Endothelial cell (in vitro differentiated cells): ENCODE data around the gene MRPL9. TPM values are rescaled to one million over a fixed set of nuclear protein-coding genes. Genes with fewer than 3 reads are reported as not detected.
"Not testable (repeated sequence)": the region's sequence is repeated elsewhere in the genome, so short reads cannot be mapped to it uniquely, and the experiment has no call there.

ENCODE experiments used
- DNase-seq: peaks from one replicate; pipeline ENCODE4 v3.0.0; 2021; ENCODE audit warnings: low spot score
- H3K27ac Mint-ChIP-seq: one replicate; pipeline ENCODE4 v1.8.0; 2021; ENCODE audit warnings: mixed read lengths, inconsistent platforms; ENCODE audit not compliant: unreplicated experiment
- H3K27me3 Mint-ChIP-seq: one replicate; pipeline ENCODE4 v1.8.0; 2021; ENCODE audit warnings: mild to moderate bottlenecking, moderate library complexity, mixed read lengths, inconsistent platforms; ENCODE audit not compliant: unreplicated experiment
- H3K36me3 Mint-ChIP-seq: one replicate; pipeline ENCODE4 v1.8.0; 2021; ENCODE audit warnings: mild to moderate bottlenecking, low read depth, mixed read lengths, inconsistent platforms; ENCODE audit not compliant: unreplicated experiment
- H3K4me1 Mint-ChIP-seq: one replicate; pipeline ENCODE4 v1.8.0; 2021; ENCODE audit warnings: mild to moderate bottlenecking, mixed read lengths, inconsistent platforms; ENCODE audit not compliant: unreplicated experiment
- H3K4me3 Mint-ChIP-seq: one replicate; pipeline ENCODE4 v1.8.0; 2021; ENCODE audit warnings: mild to moderate bottlenecking, mixed read lengths, inconsistent platforms; ENCODE audit not compliant: unreplicated experiment
- H3K9me3 Mint-ChIP-seq: one replicate; pipeline ENCODE4 v1.8.0; 2021; ENCODE audit warnings: mixed read lengths, inconsistent platforms; ENCODE audit not compliant: unreplicated experiment
- CTCF ChIP-seq: fragments of 200-600 bp; sonication (generic); IDR thresholded peaks from one replicate; pipeline ENCODE4 v1.5.0; 2021; ENCODE audit warnings: antibody characterized with exemption; ENCODE audit not compliant: unreplicated experiment
- total RNA-seq: library from RNA; stranded (reverse); fragmentation: NEBNext Ultra II Directional; extraction: Animal tissue kit (Norgen Biotek cat#: 25700); gene quantifications from one replicate; pipeline ENCODE4 v1.2.1, GENCODE V29; 2021; ENCODE audit not compliant: unreplicated experiment

The MRPL9 gene
- total RNA-seq, 1 donor from 2014 or later: 99.5 TPM

- H3K27me3 Mint-ChIP-seq: peaks cover 2% of the 10 kb centered on the region
- no peaks in the 10 kb centered on the region for H3K9me3 Mint-ChIP-seq
- peaks cover 35% of the 10 kb centered on the region for H3K36me3 Mint-ChIP-seq
- no peaks in the 10 kb centered on the region for H3K4me1 Mint-ChIP-seq
- no peak overlapping the region for H3K4me3 Mint-ChIP-seq
- no peak for TF ChIP-seq CTCF
- no peak overlapping the region for H3K27ac Mint-ChIP-seq
- no peak for DNase-seq
Observed at GRCh38 chr1:151777317-151777716, 14.0 kb upstream of the MRPL9 start.

GRCh38 chr1:151776665-151777062 lies 13.4 kb upstream of the MRPL9 start:
- H3K4me3 Mint-ChIP-seq: no peak overlapping the region
- DNase-seq: no peak
- peaks cover 35% of the 10 kb centered on the region for H3K36me3 Mint-ChIP-seq
- no peak for TF ChIP-seq CTCF
- no peak overlapping the region for H3K27ac Mint-ChIP-seq
- no peaks in the 10 kb centered on the region for H3K4me1 Mint-ChIP-seq
- H3K9me3 Mint-ChIP-seq: no peaks in the 10 kb centered on the region
- H3K27me3 Mint-ChIP-seq: peaks cover 2% of the 10 kb centered on the region

GRCh38 chr1:151775894-151776664 lies 12.8 kb upstream of the MRPL9 start:
- H3K4me1 Mint-ChIP-seq: no peaks in the 10 kb centered on the region
- H3K36me3 Mint-ChIP-seq: peaks cover 35% of the 10 kb centered on the region
- TF ChIP-seq CTCF: no peak
- H3K9me3 Mint-ChIP-seq: no peaks in the 10 kb centered on the region
- DNase-seq: no peak
- H3K27ac Mint-ChIP-seq: no peak overlapping the region
- H3K4me3 Mint-ChIP-seq: no peak overlapping the region
- H3K27me3 Mint-ChIP-seq: peaks cover 2% of the 10 kb centered on the region

- Mint-ChIP-seq H3K36me3 (peaks cover 38% of the 10 kb centered on the region), H3K4me3 (no peak overlapping the region), H3K27me3 (peaks cover 2% of the 10 kb centered on the region), H3K9me3 (no peaks in the 10 kb centered on the region), H3K27ac (no peak overlapping the region), H3K4me1 (no peaks in the 10 kb centered on the region)
- no peak for TF ChIP-seq CTCF
- DNase-seq: no peak
Observed at GRCh38 chr1:151774256-151774922, 11.1 kb upstream of the MRPL9 start.

- no peaks in the 10 kb centered on the region for H3K9me3 Mint-ChIP-seq
- peaks cover 2% of the 10 kb centered on the region for H3K27me3 Mint-ChIP-seq
- no peaks in the 10 kb centered on the region for H3K4me1 Mint-ChIP-seq
- TF ChIP-seq CTCF: no peak
- peak overlapping the region; percentile 39 for H3K27ac Mint-ChIP-seq
- H3K4me3 Mint-ChIP-seq: no peak overlapping the region
- H3K36me3 Mint-ChIP-seq: peaks cover 31% of the 10 kb centered on the region
- DNase-seq: no peak
Observed at GRCh38 chr1:151773702-151774101, 10.4 kb upstream of the MRPL9 start.

GRCh38 chr1:151769270-151769669 lies 6.0 kb upstream of the MRPL9 start:
- not testable (repeated sequence) for H3K4me3 Mint-ChIP-seq, H3K27me3 Mint-ChIP-seq, H3K9me3 Mint-ChIP-seq, H3K27ac Mint-ChIP-seq, DNase-seq, H3K4me1 Mint-ChIP-seq
- peaks cover 30% of the 10 kb centered on the region for H3K36me3 Mint-ChIP-seq

GRCh38 chr1:151768351-151769066 lies 5.2 kb upstream of the MRPL9 start:
- not testable (repeated sequence) for H3K27ac Mint-ChIP-seq, H3K9me3 Mint-ChIP-seq, H3K27me3 Mint-ChIP-seq, H3K4me1 Mint-ChIP-seq, DNase-seq
- Mint-ChIP-seq H3K36me3 (peaks cover 22% of the 10 kb centered on the region), H3K4me3 (peak overlapping the region; percentile 60)
